Activated T-helper 1 cell treated with anti-CD3 and anti-CD28 coated beads, Interleukin-12 subunit alpha, Interleukin-12 subunit beta, Interleukin-2, Interleukin-4 antibody, amounts not matched to agents 30 ng/mL and 10 ng/mL and 1 ng/mL, durations not matched to agents 14 hours and 24 hours and 36 hours (primary cell): ENCODE measurements around the gene GDI2. TPM values are rescaled to one million over a fixed set of nuclear protein-coding genes. Genes with fewer than 3 reads are reported as not detected.
"Not testable (repeated sequence)": the region's sequence is repeated elsewhere in the genome, so short reads cannot be mapped to it uniquely, and the experiment has no call there.

Experiments used
- DNase-seq: peaks from one replicate; pipeline ENCODE4 v3.0.0; 2021; ENCODE audit warnings: low spot score
- H3K27ac Mint-ChIP-seq: one replicate; pipeline ENCODE4 v1.8.0; 2021; ENCODE audit warnings: mild to moderate bottlenecking, mixed read lengths
- H3K27me3 Mint-ChIP-seq: one replicate; pipeline ENCODE4 v1.8.0; 2022; ENCODE audit warnings: mild to moderate bottlenecking, moderate library complexity, mixed read lengths; ENCODE audit not compliant: insufficient read depth
- H3K36me3 Mint-ChIP-seq: one replicate; pipeline ENCODE4 v1.8.0; 2021; ENCODE audit warnings: low read depth, mixed read lengths
- H3K4me1 Mint-ChIP-seq: one replicate; pipeline ENCODE4 v1.8.0; 2021; ENCODE audit warnings: low read depth, mixed read lengths
- H3K4me3 Mint-ChIP-seq: one replicate; pipeline ENCODE4 v1.8.0; 2021; ENCODE audit warnings: mild to moderate bottlenecking, moderate library complexity, mixed read lengths
- H3K9me3 Mint-ChIP-seq: one replicate; pipeline ENCODE4 v1.8.0; 2021; ENCODE audit warnings: mixed read lengths
- intact Hi-C: fragments of 100-400 bp; cut with micrococcal nuclease; formaldehyde crosslinking; loops from one replicate; pipeline ENCODE4 v1.15.1; 2024
- total RNA-seq: library from RNA; stranded (reverse); gene quantifications from 2 replicates; pipeline ENCODE4 v1.2.3, GENCODE V29; 2022

Gene GDI2
- total RNA-seq, 1 donor from 2014 or later: 290 TPM

GRCh38 chr10:5805260-5805659 is 8.0 kb downstream of the GDI2 start:
- Mint-ChIP-seq H3K9me3 (no peaks in the 10 kb centered on the region), H3K36me3 (peaks cover 26% of the 10 kb centered on the region), H3K4me3 (no peak overlapping the region), H3K4me1 (peaks cover 50% of the 10 kb centered on the region), H3K27ac (no peak overlapping the region), H3K27me3 (no peaks in the 10 kb centered on the region)
- no peak for DNase-seq
- intact Hi-C loops: no loop called here

GRCh38 chr10:5804386-5804785 is 8.8 kb downstream of the GDI2 start:
- Mint-ChIP-seq H3K4me1 (peaks cover 46% of the 10 kb centered on the region), H3K9me3 (no peaks in the 10 kb centered on the region), H3K27ac (no peak overlapping the region), H3K4me3 (no peak overlapping the region), H3K27me3 (no peaks in the 10 kb centered on the region), H3K36me3 (peaks cover 28% of the 10 kb centered on the region)
- DNase-seq: no peak
- intact Hi-C loops: no loop called here

GRCh38 chr10:5800782-5801181 is 12.5 kb downstream of the GDI2 start:
- no peak overlapping the region for H3K4me3 Mint-ChIP-seq
- H3K27me3 Mint-ChIP-seq: no peaks in the 10 kb centered on the region
- no peak for DNase-seq
- intact Hi-C loops: no loop called here
- H3K4me1 Mint-ChIP-seq: peaks cover 25% of the 10 kb centered on the region
- H3K27ac Mint-ChIP-seq: no peak overlapping the region
- H3K36me3 Mint-ChIP-seq: peaks cover 21% of the 10 kb centered on the region
- no peaks in the 10 kb centered on the region for H3K9me3 Mint-ChIP-seq

GRCh38 chr10:5794236-5794635 is 19.0 kb downstream of the GDI2 start:
- Mint-ChIP-seq H3K27ac (no peak overlapping the region), H3K9me3 (no peaks in the 10 kb centered on the region), H3K27me3 (no peaks in the 10 kb centered on the region), H3K4me3 (no peak overlapping the region), H3K36me3 (peaks cover 35% of the 10 kb centered on the region), H3K4me1 (peaks cover 14% of the 10 kb centered on the region)
- no peak for DNase-seq
- intact Hi-C loops: no loop called here

GRCh38 chr10:5789626-5790025 is 23.6 kb downstream of the GDI2 start:
- DNase-seq: no peak
- no peak overlapping the region for H3K27ac Mint-ChIP-seq
- intact Hi-C loops: loop anchor here (10.0 kb wide), 1 partner anchor 235 kb away; no protein-coding TSS in a partner anchor
- peaks cover 1% of the 10 kb centered on the region for H3K9me3 Mint-ChIP-seq
- peaks cover 60% of the 10 kb centered on the region for H3K36me3 Mint-ChIP-seq
- peaks cover 35% of the 10 kb centered on the region for H3K4me1 Mint-ChIP-seq
- H3K4me3 Mint-ChIP-seq: no peak overlapping the region
- H3K27me3 Mint-ChIP-seq: no peaks in the 10 kb centered on the region

GRCh38 chr10:5788969-5789368 is 24.3 kb downstream of the GDI2 start:
- Mint-ChIP-seq H3K9me3 (peaks cover 8% of the 10 kb centered on the region), H3K4me3 (no peak overlapping the region), H3K27me3 (no peaks in the 10 kb centered on the region), H3K27ac (peak overlapping the region; percentile 65), H3K4me1 (peaks cover 36% of the 10 kb centered on the region), H3K36me3 (peaks cover 62% of the 10 kb centered on the region)
- intact Hi-C loops: loop anchor here (10.0 kb wide), 1 partner anchor 236 kb away; no protein-coding TSS in a partner anchor
- no peak for DNase-seq

- H3K27me3 Mint-ChIP-seq: no peaks in the 10 kb centered on the region
- no peak overlapping the region for H3K27ac Mint-ChIP-seq
- intact Hi-C loops: loop anchor here (2.0 to 10.0 kb wide), 2 partner anchors 28 to 242 kb away; no protein-coding TSS in a partner anchor
- no peak overlapping the region for H3K4me3 Mint-ChIP-seq
- H3K9me3 Mint-ChIP-seq: peaks cover 19% of the 10 kb centered on the region
- DNase-seq: no peak
- peaks cover 45% of the 10 kb centered on the region for H3K4me1 Mint-ChIP-seq
- peaks cover 59% of the 10 kb centered on the region for H3K36me3 Mint-ChIP-seq
Measured at GRCh38 chr10:5783300-5783699, 29.9 kb downstream of the GDI2 start.

GRCh38 chr10:5782174-5782573 is 31.1 kb downstream of the GDI2 start:
- Mint-ChIP-seq H3K4me1 (peaks cover 43% of the 10 kb centered on the region), H3K27me3 (no peaks in the 10 kb centered on the region), H3K9me3 (peaks cover 19% of the 10 kb centered on the region), H3K36me3 (peaks cover 61% of the 10 kb centered on the region), H3K27ac (peak overlapping the region; percentile 68), H3K4me3 (no peak overlapping the region)
- intact Hi-C loops: loop anchor here (2.0 to 10.0 kb wide), 2 partner anchors 29 to 243 kb away; no protein-coding TSS in a partner anchor
- DNase-seq: no peak

GRCh38 chr10:5779730-5780129 is 33.5 kb downstream of the GDI2 start:
- intact Hi-C loops: loop anchor here (5.0 to 10.0 kb wide), 2 partner anchors 47 to 245 kb away; no protein-coding TSS in a partner anchor
- Mint-ChIP-seq H3K27me3 (no peaks in the 10 kb centered on the region), H3K36me3 (peaks cover 56% of the 10 kb centered on the region), H3K27ac (no peak overlapping the region), H3K9me3 (peaks cover 18% of the 10 kb centered on the region), H3K4me1 (peaks cover 60% of the 10 kb centered on the region), H3K4me3 (no peak overlapping the region)
- no peak for DNase-seq

- H3K27ac Mint-ChIP-seq, H3K9me3 Mint-ChIP-seq, DNase-seq, H3K4me3 Mint-ChIP-seq, H3K27me3 Mint-ChIP-seq: not testable (repeated sequence)
- H3K36me3 Mint-ChIP-seq: peaks cover 40% of the 10 kb centered on the region
- H3K4me1 Mint-ChIP-seq: peaks cover 55% of the 10 kb centered on the region
- intact Hi-C loops: loop anchor here (5.0 kb wide), 1 partner anchor 45 kb away; no protein-coding TSS in a partner anchor
Measured at GRCh38 chr10:5777758-5778157, 35.5 kb downstream of the GDI2 start.

- Mint-ChIP-seq H3K27me3 (no peaks in the 10 kb centered on the region), H3K4me1 (peaks cover 45% of the 10 kb centered on the region), H3K4me3 (no peak overlapping the region), H3K9me3 (no peaks in the 10 kb centered on the region), H3K27ac (no peak overlapping the region), H3K36me3 (peaks cover 39% of the 10 kb centered on the region)
- DNase-seq: no peak
- intact Hi-C loops: loop anchor here (5.0 kb wide), 1 partner anchor 45 kb away; no protein-coding TSS in a partner anchor
Measured at GRCh38 chr10:5776881-5777197, 36.4 kb downstream of the GDI2 start.

GRCh38 chr10:5776136-5776880 is 36.9 kb downstream of the GDI2 start:
- DNase-seq: no peak
- peaks cover 43% of the 10 kb centered on the region for H3K36me3 Mint-ChIP-seq
- intact Hi-C loops: loop anchor here (5.0 kb wide), 1 partner anchor 44 kb away; no protein-coding TSS in a partner anchor
- no peaks in the 10 kb centered on the region for H3K27me3 Mint-ChIP-seq
- H3K4me1 Mint-ChIP-seq: peaks cover 44% of the 10 kb centered on the region
- H3K4me3 Mint-ChIP-seq: peak overlapping the region; percentile 58
- H3K9me3 Mint-ChIP-seq: no peaks in the 10 kb centered on the region
- peak overlapping the region; percentile 91 for H3K27ac Mint-ChIP-seq

- intact Hi-C loops: loop anchor here (1.0 to 5.0 kb wide), 4 partner anchors 17 to 115 kb away; partner anchors contain the start of genes FBH1 and TASOR2
- Mint-ChIP-seq H3K4me3 (peak overlapping the region; percentile 58), H3K36me3 (peaks cover 41% of the 10 kb centered on the region), H3K27ac (peak overlapping the region; percentile 91), H3K4me1 (peaks cover 38% of the 10 kb centered on the region), H3K27me3 (no peaks in the 10 kb centered on the region), H3K9me3 (no peaks in the 10 kb centered on the region)
- peak; percentile 75 for DNase-seq
Measured at GRCh38 chr10:5775685-5776084, 37.5 kb downstream of the GDI2 start.
